IPS-11a (cell line): ENCODE data around the gene NFIL3.

Source experiments
- H3K4me3 ChIP-seq: one replicate; pipeline ENCODE4 v1.5.1; 2013; ENCODE audit warnings: low read depth, low read length, control low read depth

Gene NFIL3

DNA sequence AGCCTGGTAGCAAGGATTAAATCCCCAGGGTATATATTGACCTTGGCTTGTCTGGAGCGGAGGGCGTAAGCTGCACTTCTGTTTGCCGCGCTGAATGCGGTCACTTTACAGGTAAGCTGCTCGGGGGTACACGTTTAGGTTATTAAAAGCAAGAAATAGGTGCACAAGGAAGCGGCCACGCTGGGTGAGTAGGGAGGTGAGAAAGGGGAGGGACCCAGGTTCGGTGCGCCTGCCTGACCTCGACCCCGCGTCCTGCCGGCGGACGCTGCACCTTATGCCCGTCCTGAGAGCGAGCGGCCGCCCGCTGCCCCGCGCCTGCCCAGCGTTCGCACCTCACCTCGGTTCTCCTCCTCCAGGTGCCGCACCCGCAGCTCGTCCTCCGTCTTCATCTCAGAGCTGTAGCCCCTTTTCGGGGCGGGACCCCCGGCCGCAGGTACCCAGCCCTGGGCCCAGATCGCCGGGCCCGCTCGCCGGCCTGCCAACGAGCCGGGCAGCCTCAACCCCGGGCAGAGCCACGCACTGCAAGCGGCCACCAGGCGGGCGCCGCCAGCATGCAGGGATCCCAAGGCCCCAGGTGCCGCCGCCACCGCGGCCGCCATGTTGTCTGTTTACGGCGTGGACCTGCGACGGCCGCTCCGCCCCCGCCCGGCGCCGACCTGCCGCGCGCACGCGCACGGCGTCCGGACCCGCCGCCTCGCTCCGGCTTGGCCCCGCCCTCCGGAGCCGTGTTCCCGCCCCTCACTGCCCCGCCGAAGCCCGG is 62.2 kb downstream of the NFIL3 start, which contains the start of gene AUH:
TSS of gene AUH (minus strand) at position 628 of the 760 bp plus-strand sequence. CDS start at position 599, 29 bp downstream.
- H3K4me3 ChIP-seq: peak within 1 kb of the TSS; percentile 98

DNA sequence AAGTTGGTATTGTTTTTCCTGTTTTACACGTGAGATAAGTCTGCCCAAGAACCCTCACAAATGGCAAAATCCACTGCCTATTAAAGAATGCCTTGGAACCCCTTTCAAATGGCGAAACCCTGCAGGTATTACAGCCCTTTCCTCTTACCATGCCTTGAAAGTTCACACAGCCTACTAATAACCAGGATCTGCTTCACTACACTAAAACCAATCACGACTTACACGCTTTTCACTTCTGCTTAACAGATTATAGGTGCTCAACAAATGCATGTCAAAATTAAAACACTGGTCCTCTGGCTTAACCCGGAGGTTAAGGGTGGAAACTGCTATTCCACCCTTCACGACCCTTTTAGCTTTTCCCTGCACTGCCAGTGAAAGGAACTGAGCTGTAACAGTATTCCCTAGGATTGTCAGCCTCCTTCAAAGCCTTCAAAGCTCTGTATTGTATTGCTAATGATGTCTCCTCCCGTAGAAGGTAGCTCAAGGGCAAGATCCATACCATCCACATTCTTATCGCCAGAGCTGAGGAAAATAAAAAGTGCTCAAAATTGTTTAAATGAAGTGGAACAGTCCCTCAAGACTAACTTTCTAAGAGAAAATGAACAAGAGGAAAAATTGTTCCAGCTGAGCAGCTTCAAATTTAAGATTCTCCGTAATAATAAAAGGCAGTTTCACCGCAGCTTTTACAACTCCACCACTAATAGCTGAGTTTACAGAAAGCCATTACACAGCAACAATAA is 62.9 kb downstream of the NFIL3 start:
- H3K4me3 ChIP-seq: peak overlapping the region; percentile 98

DNA sequence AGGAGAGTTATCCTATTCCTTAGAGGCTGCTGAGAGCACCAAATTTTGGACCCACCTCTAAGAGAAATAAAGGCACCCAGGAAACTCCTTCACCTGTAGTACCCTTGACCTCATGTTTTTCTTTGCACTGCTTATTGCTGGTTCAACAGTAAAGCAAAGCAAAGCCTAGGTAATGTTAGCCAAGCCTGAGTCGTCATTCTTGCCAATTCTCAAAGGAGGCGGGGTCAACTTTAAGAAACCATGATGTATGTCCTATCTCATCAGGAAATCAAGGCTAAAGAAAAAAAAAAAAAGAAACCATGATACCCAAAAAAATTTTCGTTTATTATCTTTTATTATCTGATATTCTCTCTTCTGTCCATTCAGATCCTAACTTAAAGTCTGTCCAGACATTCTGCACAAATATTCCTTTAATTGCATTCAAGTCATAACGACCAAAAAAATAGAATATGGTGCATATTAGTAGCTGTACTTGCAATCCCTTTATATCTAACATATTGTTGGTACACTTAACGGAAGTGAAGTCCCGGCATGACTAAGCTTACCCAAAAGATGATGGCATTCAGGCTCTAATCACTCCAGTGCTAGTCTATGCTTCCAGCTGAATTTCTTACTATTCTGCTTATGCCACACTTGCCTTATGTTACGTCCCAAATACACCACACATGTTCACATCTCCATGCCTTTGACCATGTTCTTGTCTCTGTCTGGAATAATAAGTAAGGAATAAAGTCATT is 63.7 kb downstream of the NFIL3 start:
- no peak overlapping the region for H3K4me3 ChIP-seq

DNA sequence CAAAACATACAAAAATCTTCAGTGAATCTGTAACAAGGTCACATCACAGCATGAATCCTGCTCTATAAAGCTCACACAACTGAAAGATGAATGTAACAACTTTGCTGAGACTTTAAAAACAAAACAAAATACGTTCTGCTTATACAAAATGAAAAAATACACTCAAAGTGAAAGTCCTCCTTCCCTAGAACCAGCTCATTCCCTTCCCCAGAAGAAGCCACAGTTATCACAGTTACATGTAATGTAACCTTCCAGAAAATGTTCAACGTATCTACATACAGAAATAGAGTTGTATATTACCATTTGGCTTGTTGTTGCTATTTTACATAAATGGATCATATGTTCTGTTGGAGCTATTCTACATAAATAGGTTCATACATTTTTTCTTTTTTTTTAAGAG is 64.5 kb downstream of the NFIL3 start:
- no peak overlapping the region for H3K4me3 ChIP-seq
